Neural progenitor cell (in vitro differentiated cells): Measurements from ENCODE around the gene RIC8B. TPM values are rescaled to one million over a fixed set of nuclear protein-coding genes. Genes with fewer than 3 reads are reported as not detected.
A peak's percentile ranks its signal among the peaks of the same experiment; 100 is the strongest.

Source experiments
- DNase-seq: peaks from one replicate; pipeline ENCODE4 v3.0.0-alpha.2; 2016; ENCODE audit warnings: low spot score
- H2AFZ ChIP-seq: fragments of 200-600 bp; sonication (generic); replicated peaks from 2 replicates; pipeline ENCODE4 v1.6.1; 2016; ENCODE audit warnings: antibody characterized with exemption
- H3F3A ChIP-seq: fragments of 200-600 bp; sonication (generic); 2 replicates; pipeline ENCODE4 v1.6.1; 2016; ENCODE audit warnings: antibody characterized with exemption, low read depth
- H3K27ac ChIP-seq: fragments of 200-600 bp; sonication (generic); 2 replicates; pipeline ENCODE4 v1.5.1; 2016; ENCODE audit warnings: mild to moderate bottlenecking
- H3K27me3 ChIP-seq: fragments of 200-600 bp; sonication (generic); 2 replicates; pipeline ENCODE4 v1.6.1; 2016; ENCODE audit warnings: mild to moderate bottlenecking, moderate library complexity
- H3K36me3 ChIP-seq: fragments of 200-600 bp; sonication (generic); 2 replicates; pipeline ENCODE4 v1.5.1; 2016
- H3K4me1 ChIP-seq: fragments of 200-600 bp; sonication (generic); 2 replicates; pipeline ENCODE4 v1.6.1; 2016; ENCODE audit warnings: mixed run types
- H3K4me2 ChIP-seq: fragments of 200-600 bp; sonication (generic); 2 replicates; pipeline ENCODE4 v1.6.1; 2016
- H3K4me3 ChIP-seq: fragments of 200-600 bp; sonication (generic); 2 replicates; pipeline ENCODE4 v1.5.1; 2016
- H3K79me2 ChIP-seq: fragments of 200-600 bp; sonication (generic); 2 replicates; pipeline ENCODE4 v1.6.1; 2016; ENCODE audit warnings: low read depth
- H3K9ac ChIP-seq: fragments of 200-600 bp; sonication (generic); 2 replicates; pipeline ENCODE4 v1.6.1; 2016
- H3K9me3 ChIP-seq: fragments of 200-600 bp; sonication (generic); 2 replicates; pipeline ENCODE4 v1.5.1; 2016; ENCODE audit warnings: low read depth
- H4K20me1 ChIP-seq: fragments of 200-600 bp; sonication (generic); 2 replicates; pipeline ENCODE4 v1.6.1; 2016; ENCODE audit warnings: low read depth
- H3K27ac Mint-ChIP-seq: 3 replicates; pipeline ENCODE4 v1.8.0; 2021; ENCODE audit warnings: mixed read lengths
- H3K27me3 Mint-ChIP-seq: 2 replicates; pipeline ENCODE4 v1.8.0; 2022; ENCODE audit warnings: low read depth, mild to moderate bottlenecking, inconsistent platforms, moderate library complexity, mixed read lengths; ENCODE audit not compliant: insufficient read depth
- H3K36me3 Mint-ChIP-seq: 3 replicates; pipeline ENCODE4 v1.8.0; 2021; ENCODE audit warnings: mixed read lengths
- H3K4me1 Mint-ChIP-seq: 3 replicates; pipeline ENCODE4 v1.8.0; 2021; ENCODE audit warnings: mixed read lengths
- H3K4me3 Mint-ChIP-seq: 3 replicates; pipeline ENCODE4 v1.8.0; 2021; ENCODE audit warnings: mild to moderate bottlenecking, moderate library complexity, mixed read lengths
- H3K9me3 Mint-ChIP-seq: 3 replicates; pipeline ENCODE4 v1.8.0; 2020; ENCODE audit warnings: mixed read lengths
- EZH2 ChIP-seq: fragments of 200-600 bp; sonication (generic); IDR thresholded peaks from 2 replicates; pipeline ENCODE4 v1.6.1; 2017; ENCODE audit warnings: antibody characterized with exemption, mild to moderate bottlenecking, moderate library complexity
- EZH2phosphoT487 ChIP-seq: fragments of 200-600 bp; sonication (generic); IDR thresholded peaks from 2 replicates; pipeline ENCODE4 v1.6.1; 2017; ENCODE audit warnings: antibody characterized with exemption
- total RNA-seq: library from RNA; depleted of rRNA; stranded (reverse); fragments of >200 nt; gene quantifications from 2 replicates; pipeline ENCODE4 v1.2.3, GENCODE V29; 2015; ENCODE audit warnings: low replicate concordance
- TF ChIP-seq, protein P1 (sequence below): fragments of 200-600 bp; sonication (generic); IDR thresholded peaks from 2 replicates; pipeline ENCODE4 v1.5.1; 2017; ENCODE audit warnings: antibody characterized with exemption, mild to moderate bottlenecking

Gene RIC8B
- total RNA-seq, 1 donor from 2014 or later = 33.2 TPM

DNA sequence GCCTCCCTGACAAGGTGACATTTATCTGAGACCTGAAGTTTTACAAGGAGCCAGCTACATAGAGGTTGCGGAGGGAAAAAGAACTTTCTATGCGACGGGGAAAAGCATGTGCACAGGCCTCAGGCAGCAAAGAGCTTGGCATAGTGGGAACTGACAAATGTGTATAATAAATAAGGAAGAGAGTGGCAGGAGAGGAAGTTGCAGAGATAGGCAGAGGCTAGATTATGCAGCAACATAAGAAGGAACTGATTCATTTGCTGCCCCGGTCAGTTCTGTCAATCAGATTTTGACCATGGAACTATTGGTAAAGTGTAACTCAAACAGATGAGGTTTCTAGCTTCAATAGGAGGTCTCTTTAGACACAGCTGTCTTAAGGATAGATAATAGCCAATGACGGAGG is 33.7 kb upstream of the RIC8B start:
- Histone ChIP-seq H3K36me3 (no peaks in the 10 kb centered on the region), H2AFZ (no peak overlapping the region), H4K20me1 (no peaks in the 10 kb centered on the region), H3K79me2 (no peaks in the 10 kb centered on the region), H3K9me3 (no peaks in the 10 kb centered on the region), H3K4me2 (no peak overlapping the region), H3K27ac (no peak overlapping the region), H3K9ac (no peak overlapping the region), H3K4me3 (no peak overlapping the region), H3K4me1 (peaks cover 63% of the 10 kb centered on the region), H3K27me3 (no peaks in the 10 kb centered on the region), H3F3A (peaks cover 40% of the 10 kb centered on the region)
- peaks cover 55% of the 10 kb centered on the region for H3K36me3 Mint-ChIP-seq
- no peak overlapping the region for H3K4me3 Mint-ChIP-seq
- TF ChIP-seq, protein P1, sequence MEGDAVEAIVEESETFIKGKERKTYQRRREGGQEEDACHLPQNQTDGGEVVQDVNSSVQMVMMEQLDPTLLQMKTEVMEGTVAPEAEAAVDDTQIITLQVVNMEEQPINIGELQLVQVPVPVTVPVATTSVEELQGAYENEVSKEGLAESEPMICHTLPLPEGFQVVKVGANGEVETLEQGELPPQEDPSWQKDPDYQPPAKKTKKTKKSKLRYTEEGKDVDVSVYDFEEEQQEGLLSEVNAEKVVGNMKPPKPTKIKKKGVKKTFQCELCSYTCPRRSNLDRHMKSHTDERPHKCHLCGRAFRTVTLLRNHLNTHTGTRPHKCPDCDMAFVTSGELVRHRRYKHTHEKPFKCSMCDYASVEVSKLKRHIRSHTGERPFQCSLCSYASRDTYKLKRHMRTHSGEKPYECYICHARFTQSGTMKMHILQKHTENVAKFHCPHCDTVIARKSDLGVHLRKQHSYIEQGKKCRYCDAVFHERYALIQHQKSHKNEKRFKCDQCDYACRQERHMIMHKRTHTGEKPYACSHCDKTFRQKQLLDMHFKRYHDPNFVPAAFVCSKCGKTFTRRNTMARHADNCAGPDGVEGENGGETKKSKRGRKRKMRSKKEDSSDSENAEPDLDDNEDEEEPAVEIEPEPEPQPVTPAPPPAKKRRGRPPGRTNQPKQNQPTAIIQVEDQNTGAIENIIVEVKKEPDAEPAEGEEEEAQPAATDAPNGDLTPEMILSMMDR = no peak
- TF ChIP-seq EZH2phosphoT487 = no peak
- no peak for TF ChIP-seq EZH2
- no peak overlapping the region for H3K27ac Mint-ChIP-seq
- DNase-seq = no peak
- H3K27me3 Mint-ChIP-seq = no peaks in the 10 kb centered on the region
- no peaks in the 10 kb centered on the region for H3K9me3 Mint-ChIP-seq
- peaks cover 53% of the 10 kb centered on the region for H3K4me1 Mint-ChIP-seq

DNA sequence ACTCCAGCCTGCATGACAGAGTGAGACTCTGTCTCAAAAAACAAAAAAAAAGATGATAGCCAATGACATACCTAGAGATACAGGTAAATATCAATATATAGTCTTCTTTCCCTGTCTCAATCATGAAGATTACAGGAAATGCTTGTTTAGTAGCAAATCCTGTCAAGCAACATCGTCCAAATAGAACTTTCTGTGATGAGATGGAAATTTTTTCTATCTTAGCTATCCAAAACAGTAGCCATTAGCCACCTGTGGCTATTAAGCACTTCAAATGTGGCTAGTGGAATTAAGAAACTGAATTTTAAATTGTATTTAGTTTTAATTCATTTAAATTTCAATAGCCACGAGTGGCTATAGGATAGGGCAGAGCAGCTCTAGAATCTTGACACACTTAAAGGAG is 33.2 kb upstream of the RIC8B start:
- Histone ChIP-seq H3F3A (peaks cover 40% of the 10 kb centered on the region), H3K27me3 (no peaks in the 10 kb centered on the region), H3K9ac (no peak overlapping the region), H3K36me3 (no peaks in the 10 kb centered on the region), H2AFZ (no peak overlapping the region), H3K4me3 (no peak overlapping the region), H3K9me3 (no peaks in the 10 kb centered on the region), H3K79me2 (no peaks in the 10 kb centered on the region), H3K4me2 (no peak overlapping the region), H3K4me1 (peaks cover 61% of the 10 kb centered on the region), H4K20me1 (no peaks in the 10 kb centered on the region), H3K27ac (no peak overlapping the region)
- Mint-ChIP-seq H3K36me3 (peaks cover 51% of the 10 kb centered on the region), H3K4me3 (no peak overlapping the region), H3K27ac (no peak overlapping the region), H3K27me3 (no peaks in the 10 kb centered on the region), H3K4me1 (peaks cover 49% of the 10 kb centered on the region), H3K9me3 (no peaks in the 10 kb centered on the region)
- TF ChIP-seq, protein P1 = no peak
- TF ChIP-seq EZH2 (no peak), EZH2phosphoT487 (no peak)
- DNase-seq = no peak

DNA sequence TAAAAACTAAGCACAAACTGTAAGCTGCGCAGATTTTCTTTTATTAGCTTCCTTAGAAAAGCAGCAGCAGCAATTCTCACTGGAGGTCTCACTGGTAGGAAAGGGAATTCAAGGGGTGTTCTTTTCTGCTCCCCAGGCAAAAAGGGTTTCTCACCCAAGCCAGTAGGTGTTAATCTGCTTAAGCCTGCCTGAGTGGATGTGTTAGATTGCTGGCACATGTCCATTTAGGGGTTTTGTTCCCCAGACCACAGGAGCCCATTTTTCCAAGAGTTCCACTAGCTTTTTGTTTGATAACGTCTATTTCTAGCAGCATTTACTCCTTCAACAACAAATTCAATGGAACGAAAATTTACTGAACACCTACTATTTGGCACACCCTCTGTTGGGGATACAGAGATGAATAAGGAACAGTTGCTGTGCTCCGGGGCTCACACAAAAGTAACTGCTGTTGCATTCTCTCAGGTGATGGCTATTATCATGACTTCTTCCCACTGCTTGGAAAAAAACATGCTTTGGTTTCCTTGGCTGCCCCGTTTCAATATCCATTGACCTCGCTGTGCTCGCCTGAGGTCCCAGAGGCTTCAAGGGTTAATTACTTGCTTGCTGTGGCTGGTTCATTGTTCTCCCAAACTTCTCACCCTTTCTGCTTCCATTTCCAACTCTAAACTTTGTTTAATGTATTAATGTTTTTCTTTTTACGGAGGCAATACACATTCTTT is 31.1 kb upstream of the RIC8B start:
- H3K4me3 ChIP-seq = peak overlapping the region; percentile 9
- peak overlapping the region; percentile 94 for H3K27ac Mint-ChIP-seq
- H3K4me3 Mint-ChIP-seq = peak overlapping the region; percentile 33
- DNase-seq = peak; percentile 76
- H3K36me3 Mint-ChIP-seq = peaks cover 50% of the 10 kb centered on the region
- no peaks in the 10 kb centered on the region for H3K36me3 ChIP-seq
- peaks cover 52% of the 10 kb centered on the region for H3K4me1 Mint-ChIP-seq
- TF ChIP-seq EZH2phosphoT487 (no peak), EZH2 (no peak)
- TF ChIP-seq, protein P1 = no peak
- H4K20me1 ChIP-seq = no peaks in the 10 kb centered on the region
- no peaks in the 10 kb centered on the region for H3K9me3 Mint-ChIP-seq
- H3K27me3 Mint-ChIP-seq = peaks cover 4% of the 10 kb centered on the region
- peak overlapping the region; percentile 60 for H3K27ac ChIP-seq
- H3K9ac ChIP-seq = no peak overlapping the region
- H3K9me3 ChIP-seq = no peaks in the 10 kb centered on the region
- H3K4me2 ChIP-seq = peak overlapping the region; percentile 70
- H3K4me1 ChIP-seq = peaks cover 61% of the 10 kb centered on the region
- H3K27me3 ChIP-seq = no peaks in the 10 kb centered on the region
- no peaks in the 10 kb centered on the region for H3K79me2 ChIP-seq
- H3F3A ChIP-seq = peaks cover 40% of the 10 kb centered on the region
- no peak overlapping the region for H2AFZ ChIP-seq
